Activated CD4-positive, alpha-beta memory T cell treated with anti-CD3 and anti-CD28 coated beads, Interleukin-2, amount 10 ng/mL, durations not matched to agents 7 days and 5 days (primary cell): ENCODE results near the gene SHC1. TPM values are rescaled to one million over a fixed set of nuclear protein-coding genes. Genes with fewer than 3 reads are reported as not detected.

Source experiments
- CTCF ChIA-PET: fragments of 350-600 bp; sonication (Branson Sonifier 250); formaldehyde crosslinking; loops from one replicate; lab custom pipeline; 2021; ENCODE audit warnings: antibody characterized with exemption, inconsistent platforms; lab: Charles Lee
- POLR2A ChIA-PET: fragments of 350-600 bp; sonication (Branson Sonifier 250); formaldehyde crosslinking; loops from one replicate; lab custom pipeline; 2021; ENCODE audit warnings: antibody characterized with exemption; lab: Charles Lee
- DNase-seq: peaks from one replicate; pipeline ENCODE4 v3.0.0-alpha.2; 2020
- H3K27ac Mint-ChIP-seq: one replicate; pipeline ENCODE4 v1.8.0; 2021; ENCODE audit warnings: mild to moderate bottlenecking, mixed read lengths
- H3K27me3 Mint-ChIP-seq: one replicate; pipeline ENCODE4 v1.8.0; 2021; ENCODE audit warnings: mixed read lengths
- H3K36me3 Mint-ChIP-seq: one replicate; pipeline ENCODE4 v1.8.0; 2021; ENCODE audit warnings: low read depth, mixed read lengths
- H3K4me1 Mint-ChIP-seq: one replicate; pipeline ENCODE4 v1.8.0; 2021; ENCODE audit warnings: mixed read lengths
- H3K4me3 Mint-ChIP-seq: one replicate; pipeline ENCODE4 v1.8.0; 2021; ENCODE audit warnings: mild to moderate bottlenecking, mixed read lengths
- H3K9me3 Mint-ChIP-seq: one replicate; pipeline ENCODE4 v1.8.0; 2021; ENCODE audit warnings: mixed read lengths
- total RNA-seq, 2 experiments: library from RNA; stranded (reverse); gene quantifications; one replicate each; pipeline ENCODE4 v1.2.3, GENCODE V29; 2021

The SHC1 gene
- total RNA-seq, 2 experiments from 2014 or later, result 80.7 to 80.8 TPM

- no peaks in the 10 kb centered on the region for H3K9me3 Mint-ChIP-seq
- peak overlapping the region; percentile 77 for H3K4me3 Mint-ChIP-seq
- ChIA-PET POLR2A (interaction anchor here (1.0 to 14.7 kb wide), 11 partner anchors 9 to 160 kb away, joined by 3 to 203 read pairs (median 5); partner anchors contain the start of genes ADAM15, CKS1B, FLAD1 and KRTCAP2), CTCF (interaction anchor here (0.6 to 8.1 kb wide), 8 partner anchors 16 to 453 kb away, joined by 3 to 139 read pairs (median 4); partner anchors contain the start of genes FLAD1, KRTCAP2, LENEP and ZBTB7B)
- H3K27me3 Mint-ChIP-seq, result no peaks in the 10 kb centered on the region
- peaks cover 78% of the 10 kb centered on the region for H3K4me1 Mint-ChIP-seq
- H3K27ac Mint-ChIP-seq, result peak overlapping the region; percentile 89
- DNase-seq, result no peak
- H3K36me3 Mint-ChIP-seq, result peaks cover 64% of the 10 kb centered on the region
These were observed 42.4 kb upstream of the SHC1 start for GRCh38 chr1:155012776-155013602.

- ChIA-PET CTCF (interaction anchor here (0.9 to 8.1 kb wide), 6 partner anchors 15 to 453 kb away, joined by 3 to 139 read pairs (median 4); partner anchors contain the start of genes KRTCAP2, LENEP and ZBTB7B), POLR2A (interaction anchor here (1.0 to 14.7 kb wide), 10 partner anchors 10 to 161 kb away, joined by 3 to 203 read pairs (median 5); partner anchors contain the start of genes CKS1B, FLAD1, KRTCAP2 and LENEP)
- Mint-ChIP-seq H3K27ac (peak overlapping the region; percentile 89), H3K4me3 (peak overlapping the region; percentile 77), H3K27me3 (no peaks in the 10 kb centered on the region), H3K9me3 (no peaks in the 10 kb centered on the region), H3K36me3 (peaks cover 63% of the 10 kb centered on the region), H3K4me1 (peaks cover 81% of the 10 kb centered on the region)
- DNase-seq, result peak; percentile 69
These were observed 41.5 kb upstream of the SHC1 start for GRCh38 chr1:155012026-155012546.

- peak overlapping the region; percentile 90 for H3K27ac Mint-ChIP-seq
These were observed 41.0 kb upstream of the SHC1 start for GRCh38 chr1:155011437-155012025.

GRCh38 chr1:155011004-155011416 is 40.5 kb upstream of the SHC1 start:
- Mint-ChIP-seq H3K36me3 (peaks cover 59% of the 10 kb centered on the region), H3K27me3 (no peaks in the 10 kb centered on the region), H3K4me3 (peak overlapping the region; percentile 96), H3K9me3 (no peaks in the 10 kb centered on the region), H3K27ac (peak overlapping the region; percentile 90), H3K4me1 (peaks cover 81% of the 10 kb centered on the region)
- ChIA-PET POLR2A (interaction anchor here (1.0 to 14.7 kb wide), 6 partner anchors 10 to 74 kb away, joined by 3 to 203 read pairs (median 8); partner anchors contain the start of genes CKS1B, LENEP, PMVK and ZBTB7B), CTCF (interaction anchor here (0.8 to 1.1 kb wide), 2 partner anchors 9 to 74 kb away, joined by 3 read pairs; no protein-coding TSS in a partner anchor)
- no peak for DNase-seq

More at GRCh38 chr1:155011437-155012025, 41.0 kb upstream of the SHC1 start:
- H3K36me3 Mint-ChIP-seq, result peaks cover 61% of the 10 kb centered on the region
- H3K27me3 Mint-ChIP-seq, result no peaks in the 10 kb centered on the region
- ChIA-PET CTCF (interaction anchor here (0.5 to 8.1 kb wide), 4 partner anchors 15 to 452 kb away, joined by 3 to 139 read pairs (median 5); partner anchors contain the start of genes LENEP and ZBTB7B), POLR2A (interaction anchor here (1.0 to 14.7 kb wide), 8 partner anchors 9 to 162 kb away, joined by 3 to 203 read pairs (median 6); partner anchors contain the start of genes FLAD1, KRTCAP2, LENEP and ZBTB7B)
- peak overlapping the region; percentile 96 for H3K4me3 Mint-ChIP-seq
- peaks cover 81% of the 10 kb centered on the region for H3K4me1 Mint-ChIP-seq
- no peak for DNase-seq
- H3K9me3 Mint-ChIP-seq, result no peaks in the 10 kb centered on the region

GRCh38 chr1:155010211-155010918 is 39.8 kb upstream of the SHC1 start:
- CTCF ChIA-PET, result interaction anchor here (0.6 to 1.1 kb wide), 4 partner anchors 10 to 75 kb away, joined by 3 read pairs; no protein-coding TSS in a partner anchor
- peaks cover 81% of the 10 kb centered on the region for H3K4me1 Mint-ChIP-seq
- H3K27me3 Mint-ChIP-seq, result no peaks in the 10 kb centered on the region
- peak overlapping the region; percentile 96 for H3K4me3 Mint-ChIP-seq
- DNase-seq, result peak; percentile 53
- POLR2A ChIA-PET, result interaction anchor here (0.6 to 14.7 kb wide), 8 partner anchors 10 to 73 kb away, joined by 3 to 203 read pairs (median 5); partner anchors contain the start of genes CKS1B, FLAD1, LENEP and PMVK
- no peaks in the 10 kb centered on the region for H3K9me3 Mint-ChIP-seq
- peaks cover 55% of the 10 kb centered on the region for H3K36me3 Mint-ChIP-seq
- H3K27ac Mint-ChIP-seq, result peak overlapping the region; percentile 90

- no peak for DNase-seq
- no peaks in the 10 kb centered on the region for H3K9me3 Mint-ChIP-seq
- ChIA-PET CTCF (interaction anchor here (0.9 kb wide), 1 partner anchor 35 kb away, joined by 3 read pairs; no protein-coding TSS in a partner anchor), POLR2A (interaction anchor here (0.8 to 14.7 kb wide), 8 partner anchors 11 to 383 kb away, joined by 3 to 203 read pairs (median 4); partner anchors contain the start of genes CKS1B, FLAD1, KRTCAP2 and LENEP)
- peak overlapping the region; percentile 90 for H3K27ac Mint-ChIP-seq
- no peaks in the 10 kb centered on the region for H3K27me3 Mint-ChIP-seq
- peaks cover 55% of the 10 kb centered on the region for H3K36me3 Mint-ChIP-seq
- peaks cover 80% of the 10 kb centered on the region for H3K4me1 Mint-ChIP-seq
- H3K4me3 Mint-ChIP-seq, result peak overlapping the region; percentile 96
These were observed 39.2 kb upstream of the SHC1 start for GRCh38 chr1:155009742-155010141.

GRCh38 chr1:155009221-155009711 is 38.7 kb upstream of the SHC1 start:
- Mint-ChIP-seq H3K36me3 (peaks cover 55% of the 10 kb centered on the region), H3K27me3 (no peaks in the 10 kb centered on the region), H3K9me3 (no peaks in the 10 kb centered on the region), H3K27ac (peak overlapping the region; percentile 90), H3K4me3 (peak overlapping the region; percentile 96), H3K4me1 (peaks cover 80% of the 10 kb centered on the region)
- ChIA-PET POLR2A (interaction anchor here (1.0 to 14.7 kb wide), 9 partner anchors 7 to 382 kb away, joined by 3 to 203 read pairs (median 4); partner anchors contain the start of genes CKS1B, FLAD1, KRTCAP2 and LENEP), CTCF (interaction anchor here (2.1 to 6.2 kb wide), 2 partner anchors 8 to 10 kb away, joined by 14 to 39 read pairs; no protein-coding TSS in a partner anchor)
- peak; percentile 45 for DNase-seq

- ChIA-PET POLR2A (interaction anchor here (0.6 to 14.7 kb wide), 14 partner anchors 8 to 165 kb away, joined by 3 to 203 read pairs (median 4); partner anchors contain the start of genes CKS1B, FLAD1, KRTCAP2 and LENEP), CTCF (interaction anchor here (1.1 to 6.2 kb wide), 3 partner anchors 9 to 12 kb away, joined by 3 to 39 read pairs (median 14); no protein-coding TSS in a partner anchor)
- Mint-ChIP-seq H3K36me3 (peaks cover 54% of the 10 kb centered on the region), H3K4me1 (peaks cover 75% of the 10 kb centered on the region), H3K4me3 (peak overlapping the region; percentile 96), H3K27ac (peak overlapping the region; percentile 90), H3K27me3 (no peaks in the 10 kb centered on the region), H3K9me3 (no peaks in the 10 kb centered on the region)
- DNase-seq, result peak; percentile 77
These were observed 37.7 kb upstream of the SHC1 start for GRCh38 chr1:155008015-155008941.

GRCh38 chr1:155007251-155007828 is 36.8 kb upstream of the SHC1 start:
- Mint-ChIP-seq H3K9me3 (no peaks in the 10 kb centered on the region), H3K4me1 (peaks cover 66% of the 10 kb centered on the region), H3K27ac (peak overlapping the region; percentile 90), H3K36me3 (peaks cover 49% of the 10 kb centered on the region), H3K27me3 (no peaks in the 10 kb centered on the region), H3K4me3 (peak overlapping the region; percentile 30)
- peak; percentile 24 for DNase-seq
- CTCF ChIA-PET, result interaction anchor here (0.7 to 6.2 kb wide), 9 partner anchors 8 to 166 kb away, joined by 3 to 39 read pairs (median 4); partner anchors contain the start of genes FLAD1, KRTCAP2 and PBXIP1
- POLR2A ChIA-PET, result interaction anchor here (1.2 to 14.7 kb wide), 7 partner anchors 9 to 71 kb away, joined by 4 to 203 read pairs (median 12); partner anchors contain the start of genes CKS1B, FLAD1, LENEP and PMVK
